ENCODE data around the gene TSPO.

Gene TSPO

GRCh38 chr22:43128928-43129424 is 22.4 kb upstream of the TSPO start:
- TF ChIP-seq CTCF (IDR thresholded peaks at IDR 0.05), result no peak

GRCh38 chr22:43129426-43130425 is 21.6 kb upstream of the TSPO start:
- no peak for TF ChIP-seq CTCF (IDR thresholded peaks at IDR 0.05)

- TF ChIP-seq CTCF (IDR thresholded peaks at IDR 0.05), result no peak
Measured at GRCh38 chr22:43131773-43132501, 19.4 kb upstream of the TSPO start.

GRCh38 chr22:43133401-43133800 is 18.0 kb upstream of the TSPO start:
- TF ChIP-seq CTCF (IDR thresholded peaks at IDR 0.05), result no peak

- no peak for TF ChIP-seq CTCF (IDR thresholded peaks at IDR 0.05)
Measured at GRCh38 chr22:43134553-43134952, 16.8 kb upstream of the TSPO start.

GRCh38 chr22:43135565-43135964 is 15.8 kb upstream of the TSPO start:
- TF ChIP-seq CTCF (IDR thresholded peaks at IDR 0.05), result no peak

GRCh38 chr22:43136255-43136654 is 15.1 kb upstream of the TSPO start:
- peak; percentile 63 for TF ChIP-seq CTCF (IDR thresholded peaks at IDR 0.05)
